ENCODE data around the gene MIDN. TPM values are rescaled to one million over a fixed set of nuclear protein-coding genes. Genes with fewer than 3 reads are reported as not detected.

MIDN gene
- total and polyA plus RNA-seq, 4 donors: 39.7 to 185 (median 58.7) TPM

GRCh38 chr19:1296575-1297271, 48.3 kb downstream of the MIDN start:
- no peak for ATAC-seq (ENCODE audit: insufficient read depth, low FRiP score)
- no peaks in the 10 kb centered on the region for H3K36me3 ChIP-seq (ENCODE audit: control insufficient read depth in 4 of 4, insufficient read depth in 4 of 4, low read length in 4 of 4)
- H3K27me3 ChIP-seq (ENCODE audit: control insufficient read depth in 3 of 3, insufficient read depth in 3 of 3, low read length in 2 of 3): peaks cover 0 to 6% (median 0%) of the 10 kb centered on the region in 3 donors
- peaks cover 0 to 6% (median 0%) of the 10 kb centered on the region in 5 donors for H3K4me1 ChIP-seq (ENCODE audit: control insufficient read depth in 5 of 5, insufficient read depth in 5 of 5, low read length in 5 of 5)
- no peak for DNase-seq
- 84 to 87% methylated on average over 24 of the region's 24 CpGs for WGBS, 2 donors
- H3K27ac ChIP-seq (ENCODE audit: low read depth in 1 of 2, low read length in 1 of 2): no peak overlapping the region
- no peaks in the 10 kb centered on the region for H3K9me3 ChIP-seq (ENCODE audit: control insufficient read depth in 4 of 4, insufficient read depth in 3 of 4, low read length in 3 of 4)
- no peak overlapping the region for H3K9ac ChIP-seq (ENCODE audit: insufficient read depth in 1 of 2, low read length in 2 of 2)
- TF ChIP-seq CTCF (IDR thresholded peaks at IDR 0.05; ENCODE audit: control extremely low read depth, extremely low read depth): no peak
- no peak overlapping the region for H3K4me3 ChIP-seq

- TF ChIP-seq CTCF (IDR thresholded peaks at IDR 0.05; ENCODE audit: control extremely low read depth, extremely low read depth): no peak
- WGBS, 2 donors: 79 to 90% methylated on average over 8 of the region's 8 CpGs
- no peak for ATAC-seq (ENCODE audit: insufficient read depth, low FRiP score)
Measured at GRCh38 chr19:1298235-1298634, 49.9 kb downstream of the MIDN start.

GRCh38 chr19:1299801-1300200, 51.4 kb downstream of the MIDN start:
- peaks cover 0 to 6% (median 0%) of the 10 kb centered on the region in 5 donors for H3K4me1 ChIP-seq (ENCODE audit: control insufficient read depth in 5 of 5, insufficient read depth in 5 of 5, low read length in 5 of 5)
- no peaks in the 10 kb centered on the region for H3K36me3 ChIP-seq (ENCODE audit: control insufficient read depth in 4 of 4, insufficient read depth in 4 of 4, low read length in 4 of 4)
- H3K9me3 ChIP-seq (ENCODE audit: control insufficient read depth in 4 of 4, insufficient read depth in 3 of 4, low read length in 3 of 4): no peaks in the 10 kb centered on the region
- WGBS, 2 donors: 80 to 81% methylated on average over 30 to 34 of the region's 34 CpGs
- H3K27me3 ChIP-seq (ENCODE audit: control insufficient read depth in 3 of 3, insufficient read depth in 3 of 3, low read length in 2 of 3): no peaks in the 10 kb centered on the region
- DNase-seq: no peak
- no peak overlapping the region for H3K27ac ChIP-seq (ENCODE audit: low read depth in 1 of 2, low read length in 1 of 2)
- H3K9ac ChIP-seq (ENCODE audit: insufficient read depth in 1 of 2, low read length in 2 of 2): no peak overlapping the region
- H3K4me3 ChIP-seq: no peak overlapping the region
- TF ChIP-seq CTCF (IDR thresholded peaks at IDR 0.05; ENCODE audit: control extremely low read depth, extremely low read depth): no peak
- ATAC-seq (ENCODE audit: insufficient read depth, low FRiP score): no peak

More at GRCh38 chr19:1298235-1298634, 49.9 kb downstream of the MIDN start:
- no peaks in the 10 kb centered on the region for H3K36me3 ChIP-seq (ENCODE audit: control insufficient read depth in 4 of 4, insufficient read depth in 4 of 4, low read length in 4 of 4)
- no peak overlapping the region for H3K4me3 ChIP-seq
- H3K4me1 ChIP-seq (ENCODE audit: control insufficient read depth in 5 of 5, insufficient read depth in 5 of 5, low read length in 5 of 5): peaks cover 0 to 6% (median 0%) of the 10 kb centered on the region in 5 donors
- DNase-seq: no peak
- H3K27me3 ChIP-seq (ENCODE audit: control insufficient read depth in 3 of 3, insufficient read depth in 3 of 3, low read length in 2 of 3): peaks cover 0 to 6% (median 0%) of the 10 kb centered on the region in 3 donors
- no peak overlapping the region for H3K27ac ChIP-seq (ENCODE audit: low read depth in 1 of 2, low read length in 1 of 2)
- H3K9ac ChIP-seq (ENCODE audit: insufficient read depth in 1 of 2, low read length in 2 of 2): no peak overlapping the region
- H3K9me3 ChIP-seq (ENCODE audit: control insufficient read depth in 4 of 4, insufficient read depth in 3 of 4, low read length in 3 of 4): no peaks in the 10 kb centered on the region
